GM10266 (cell line): ENCODE data around the gene SLC4A5.

ENCODE experiments used
- DNase-seq: peaks from one replicate; pipeline ENCODE4 v3.0.0; 2012; ENCODE audit errors: extremely low spot score
- CTCF ChIP-seq: IDR thresholded peaks from 2 replicates; pipeline ENCODE4 v1.5.1; 2012; ENCODE audit warnings: mild to moderate bottlenecking, low read depth; ENCODE audit not compliant: control insufficient read depth, insufficient read depth; ENCODE audit errors: missing control alignments

The SLC4A5 gene

GRCh38 chr2:74206180-74206688 lies 137.0 kb downstream of the SLC4A5 start:
- DNase-seq, result peak; percentile 57
- TF ChIP-seq CTCF, result no peak

GRCh38 chr2:74205596-74205995 lies 137.6 kb downstream of the SLC4A5 start:
- DNase-seq, result no peak
- TF ChIP-seq CTCF, result no peak

- no peak for TF ChIP-seq CTCF
These were observed 138.1 kb downstream of the SLC4A5 start for GRCh38 chr2:74205113-74205512.

GRCh38 chr2:74204436-74204835 lies 138.8 kb downstream of the SLC4A5 start:
- no peak for DNase-seq
- TF ChIP-seq CTCF, result no peak

More at GRCh38 chr2:74205113-74205512, 138.1 kb downstream of the SLC4A5 start:
- no peak for DNase-seq

GRCh38 chr2:74201596-74201995 lies 141.6 kb downstream of the SLC4A5 start:
- no peak for TF ChIP-seq CTCF

GRCh38 chr2:74201196-74201595 lies 142.0 kb downstream of the SLC4A5 start:
- no peak for TF ChIP-seq CTCF
- no peak for DNase-seq

More at GRCh38 chr2:74201596-74201995, 141.6 kb downstream of the SLC4A5 start:
- no peak for DNase-seq

GRCh38 chr2:74199871-74200305 lies 143.3 kb downstream of the SLC4A5 start:
- DNase-seq, result peak; percentile 36
- no peak for TF ChIP-seq CTCF
